NB4 (cell line): ENCODE data around the gene CDHR3.

ENCODE experiments used
- DNase-seq: peaks from one replicate; pipeline ENCODE4 v3.0.0; 2010; ENCODE audit warnings: low read depth
- H3K4me3 ChIP-seq: one replicate; pipeline ENCODE4 v1.5.1; 2011; ENCODE audit warnings: mild to moderate bottlenecking, low read depth, low read length, moderate library complexity
- CTCF ChIP-seq: IDR thresholded peaks from one replicate; pipeline ENCODE4 v1.5.1; 2012; ENCODE audit warnings: low read depth, low read length
- MAX ChIP-seq: IDR thresholded peaks from 2 replicates; pipeline ENCODE4 v1.6.1; 2011; ENCODE audit warnings: low read depth, low read length
- MYC ChIP-seq: IDR thresholded peaks from 2 replicates; pipeline ENCODE4 v1.6.1; 2011; ENCODE audit warnings: low read depth, low read length
- POLR2A ChIP-seq: IDR thresholded peaks from 2 replicates; pipeline ENCODE4 v1.6.1; 2011; ENCODE audit warnings: mild to moderate bottlenecking; ENCODE audit not compliant: insufficient read length; ENCODE audit errors: extremely low read depth

The CDHR3 gene

GRCh38 chr7:106029451-106029850 lies 66.4 kb downstream of the CDHR3 start:
- no peak overlapping the region for H3K4me3 ChIP-seq
- TF ChIP-seq MAX (no peak), POLR2A (no peak), MYC (no peak), CTCF (no peak)
- no peak for DNase-seq

GRCh38 chr7:106029941-106030340 lies 66.9 kb downstream of the CDHR3 start:
- TF ChIP-seq MYC (no peak), CTCF (peak; percentile 26)
- no peak for DNase-seq

GRCh38 chr7:106031300-106032035 lies 68.4 kb downstream of the CDHR3 start:
- no peak for DNase-seq
- TF ChIP-seq MAX (no peak), POLR2A (no peak), CTCF (no peak), MYC (no peak)
- no peak overlapping the region for H3K4me3 ChIP-seq

More at GRCh38 chr7:106029941-106030340, 66.9 kb downstream of the CDHR3 start:
- no peak overlapping the region for H3K4me3 ChIP-seq

GRCh38 chr7:106032295-106032694 lies 69.2 kb downstream of the CDHR3 start:
- no peak overlapping the region for H3K4me3 ChIP-seq
- TF ChIP-seq POLR2A: no peak
- TF ChIP-seq MYC: no peak
- TF ChIP-seq MAX: no peak
- TF ChIP-seq CTCF: no peak
- no peak for DNase-seq

GRCh38 chr7:106033735-106034134 lies 70.7 kb downstream of the CDHR3 start:
- no peak for TF ChIP-seq MYC
- TF ChIP-seq CTCF: no peak
- no peak for TF ChIP-seq POLR2A
- TF ChIP-seq MAX: no peak
- DNase-seq: no peak
- no peak overlapping the region for H3K4me3 ChIP-seq
